ENCODE results near the gene PFKFB1.

DNA sequence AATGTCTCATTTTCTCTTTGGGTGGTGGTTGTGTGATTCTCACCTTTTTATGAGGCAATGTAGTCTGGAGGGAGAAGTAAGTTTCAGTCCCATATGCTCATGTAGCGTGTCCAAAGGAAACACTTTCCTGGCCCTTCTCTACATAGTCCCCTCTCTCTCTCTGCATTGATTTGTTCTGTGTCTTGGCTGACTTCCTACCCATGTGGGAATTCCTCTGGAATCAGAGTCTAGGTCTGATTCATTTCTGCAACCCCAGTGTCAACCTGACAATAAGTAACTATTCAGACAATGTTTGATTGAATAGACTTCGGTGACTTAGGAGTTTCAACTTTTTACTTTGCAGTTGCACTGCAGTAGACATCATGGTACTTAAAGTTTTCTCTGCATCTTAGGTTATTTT, 39.4 kb upstream of the PFKFB1 start:
- TF ChIP-seq EZH2phosphoT487 (IDR thresholded peaks at IDR 0.05; ENCODE audit: low read depth, severe bottlenecking, unreplicated experiment) (no peak), EZH2 (IDR thresholded peaks at IDR 0.05; ENCODE audit: borderline replicate concordance) (no peak)
- TF ChIP-seq, protein P1, sequence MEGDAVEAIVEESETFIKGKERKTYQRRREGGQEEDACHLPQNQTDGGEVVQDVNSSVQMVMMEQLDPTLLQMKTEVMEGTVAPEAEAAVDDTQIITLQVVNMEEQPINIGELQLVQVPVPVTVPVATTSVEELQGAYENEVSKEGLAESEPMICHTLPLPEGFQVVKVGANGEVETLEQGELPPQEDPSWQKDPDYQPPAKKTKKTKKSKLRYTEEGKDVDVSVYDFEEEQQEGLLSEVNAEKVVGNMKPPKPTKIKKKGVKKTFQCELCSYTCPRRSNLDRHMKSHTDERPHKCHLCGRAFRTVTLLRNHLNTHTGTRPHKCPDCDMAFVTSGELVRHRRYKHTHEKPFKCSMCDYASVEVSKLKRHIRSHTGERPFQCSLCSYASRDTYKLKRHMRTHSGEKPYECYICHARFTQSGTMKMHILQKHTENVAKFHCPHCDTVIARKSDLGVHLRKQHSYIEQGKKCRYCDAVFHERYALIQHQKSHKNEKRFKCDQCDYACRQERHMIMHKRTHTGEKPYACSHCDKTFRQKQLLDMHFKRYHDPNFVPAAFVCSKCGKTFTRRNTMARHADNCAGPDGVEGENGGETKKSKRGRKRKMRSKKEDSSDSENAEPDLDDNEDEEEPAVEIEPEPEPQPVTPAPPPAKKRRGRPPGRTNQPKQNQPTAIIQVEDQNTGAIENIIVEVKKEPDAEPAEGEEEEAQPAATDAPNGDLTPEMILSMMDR (IDR thresholded peaks at IDR 0.05; ENCODE audit: poor library complexity), result no peak

Data from hepatocyte (in vitro differentiated cells).